Prostate gland (tissue), 2 donors: Measurements from ENCODE around the gene FADS2.

Experiments used
- CTCF ChIP-seq, 4 experiments: fragments of 200-600 bp in 2 of 4; fragments of 450-650 bp in 2 of 4; sonication (generic) in 2 of 4; IDR thresholded peaks; 1 replicate in 3 of 4; 2 replicates in 1 of 4; pipeline ENCODE4 v1.5.1; 2016 to 2019; ENCODE audit warnings: antibody characterized with exemption in 4 of 4, mild to moderate bottlenecking in 2 of 4, moderate library complexity in 2 of 4
- POLR2A ChIP-seq: fragments of 450-650 bp; IDR thresholded peaks from one replicate; pipeline ENCODE4 v1.6.1; 2016; ENCODE audit warnings: antibody characterized with exemption, mild to moderate bottlenecking
- POLR2AphosphoS5 ChIP-seq: sonication (generic); formaldehyde crosslinking; IDR thresholded peaks from one replicate; pipeline ENCODE4 v1.6.1; 2017; ENCODE audit warnings: antibody characterized with exemption

DNA sequence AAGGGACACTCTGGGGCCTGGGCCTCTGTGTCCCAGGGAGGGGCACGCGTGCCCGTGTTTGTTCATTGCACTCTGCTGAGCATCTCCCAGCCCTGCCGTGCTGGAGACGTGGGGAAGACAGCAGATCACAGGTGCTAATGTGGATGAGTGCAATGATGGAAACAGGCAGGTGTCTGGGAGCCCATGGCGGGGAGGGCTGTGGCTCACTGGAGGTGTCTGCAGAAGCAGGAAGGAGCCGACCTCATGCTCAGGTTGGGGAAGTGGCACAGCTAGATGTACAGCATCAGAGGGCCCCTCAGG is 43.6 kb upstream of the FADS2 start:
- TF ChIP-seq CTCF (IDR thresholded peaks at IDR 0.05) (no peak), POLR2A (no peak), POLR2AphosphoS5 (no peak)
